Measurements from ENCODE around the gene ZG16. TPM values are rescaled to one million over a fixed set of nuclear protein-coding genes. Genes with fewer than 3 reads are reported as not detected.

ZG16 gene
- total and polyA plus RNA-seq, 2 of the 8 experiments (the other 6 are each of a cell fraction or from before 2014, with no cell fraction given), result not detected

GRCh38 chr16:29831490-29831889 lies 53.4 kb downstream of the ZG16 start:
- Histone ChIP-seq H3K4me3 (ENCODE audit: extremely low read depth in 1 of 4, insufficient read depth in 2 of 4, low read depth in 3 of 4, low read length in 4 of 4) (no peak overlapping the region), H2BK20ac (ENCODE audit: low read length) (no peak overlapping the region), H3K79me1 (ENCODE audit: low read depth, low read length) (no peaks in the 10 kb centered on the region), H3K14ac (ENCODE audit: insufficient read length) (no peak overlapping the region), H2BK12ac (ENCODE audit: low read depth, low read length) (no peak overlapping the region), H3K27me3 (replicated peaks in 1 of 4; ENCODE audit: control insufficient read depth in 3 of 4, extremely low read depth in 1 of 4, insufficient read depth in 3 of 4, low read length in 3 of 4) (0 out of 7 replicates have a peak, but pooled peaks cover 0 to 3% (median 0%) of the 10 kb centered on the region in 4 experiments), H3K4me2 (ENCODE audit: insufficient read depth in 1 of 2, low read depth in 2 of 2, low read length in 2 of 2) (no peak overlapping the region), H3K36me3 (ENCODE audit: control insufficient read depth in 2 of 4, insufficient read depth in 4 of 4, low read length in 3 of 4) (no peaks in the 10 kb centered on the region), H3K4me1 (replicated peaks in 1 of 4; ENCODE audit: control insufficient read depth in 3 of 4, insufficient read depth in 4 of 4, low read length in 3 of 4) (peaks cover 0 to 2% (median 0%) of the 10 kb centered on the region in 4 experiments; a peak in 1 of 7 replicates), H2BK120ac (replicated peaks; ENCODE audit: low read depth, low read length) (no peak overlapping the region), H3K18ac (ENCODE audit: extremely low read depth, low read length) (no peak overlapping the region), H3K4ac (replicated peaks; ENCODE audit: insufficient read length, low read depth, low read length) (no peak overlapping the region), H2AFZ (ENCODE audit: low read length) (no peak overlapping the region), H2BK5ac (ENCODE audit: low read depth, low read length) (no peak overlapping the region), H4K8ac (ENCODE audit: extremely low read depth, insufficient read depth, low read length) (no peak overlapping the region), H3K9me3 (ENCODE audit: insufficient read depth in 2 of 2, low read depth in 1 of 2, low read length in 1 of 2) (no peaks in the 10 kb centered on the region), H2AK5ac (ENCODE audit: low read depth, low read length) (no peak overlapping the region), H4K20me1 (replicated peaks in 1 of 2; ENCODE audit: control insufficient read depth in 1 of 2, insufficient read depth in 2 of 2, low read length in 2 of 2) (no peaks in the 10 kb centered on the region), H3K79me2 (ENCODE audit: control insufficient read depth in 1 of 2, insufficient read depth in 2 of 2, low read length in 2 of 2) (no peaks in the 10 kb centered on the region), H4K91ac (replicated peaks; ENCODE audit: insufficient read length, low read length) (no peak overlapping the region), H3K27ac (ENCODE audit: low read depth, low read length) (no peak overlapping the region), H3K56ac (replicated peaks; ENCODE audit: insufficient read length, low read depth, low read length) (no peak overlapping the region), H3K23me2 (ENCODE audit: low read depth, low read length) (no peaks in the 10 kb centered on the region), H2BK15ac (ENCODE audit: low read length) (no peak overlapping the region), H3K23ac (ENCODE audit: insufficient read length) (no peak overlapping the region), H4K5ac (ENCODE audit: insufficient read length, low read depth, low read length) (no peak overlapping the region), H3K9ac (replicated peaks in 1 of 4; ENCODE audit: extremely low read depth in 1 of 4, low read depth in 3 of 4, low read length in 3 of 4) (no peak overlapping the region)
- WGBS, 2 experiments (ENCODE audit: extremely low coverage in 1 of 2, insufficient coverage in 1 of 2, insufficient read length in 1 of 2, insufficient replicate concordance in 2 of 2, low coverage in 1 of 2, low lambda C conversion rate in 2 of 2, missing lambda C conversion rate in 1 of 2), result 95% methylated on average over 2 of the region's 2 CpGs; no CpG with 5 or more reads in 1 of the 2 experiments
- TF ChIP-seq HDAC2 (IDR thresholded peaks at IDR 0.05; ENCODE audit: borderline replicate concordance in 1 of 2, low read depth in 2 of 2, low read length in 2 of 2) (no peak), SIN3A (conservative IDR thresholded peaks at IDR 0.05 in 1 of 2, IDR thresholded peaks at IDR 0.05 in 1 of 2; ENCODE audit: low read depth in 1 of 2, low read length in 2 of 2) (no peak), CHD2 (IDR thresholded peaks at IDR 0.05; ENCODE audit: low read length) (no peak), CEBPB (IDR thresholded peaks at IDR 0.05; ENCODE audit: low read depth, low read length) (no peak), JUND (IDR thresholded peaks at IDR 0.05; ENCODE audit: low read length) (no peak), MAFK (IDR thresholded peaks at IDR 0.05; ENCODE audit: low read depth, low read length) (no peak), KDM1A (IDR thresholded peaks at IDR 0.05; ENCODE audit: borderline replicate concordance, low read length) (no peak), CBX5 (IDR thresholded peaks at IDR 0.05; ENCODE audit: low read depth, low read length) (no peak), EGR1 (IDR thresholded peaks at IDR 0.05; ENCODE audit: borderline replicate concordance, low read depth, low read length) (no peak), TBP (IDR thresholded peaks at IDR 0.05; ENCODE audit: low read depth, low read length) (no peak)
- no peak for DNase-seq (ENCODE audit: low read depth in 1 of 2, low spot score in 2 of 2)
- FAIRE-seq, result no peak
- POLR2A ChIA-PET (ENCODE audit: partially characterized antibody), result interaction anchor here (0.6 kb wide), 1 partner anchor 9 kb away, joined by 3 read pairs; no protein-coding TSS in a partner anchor
- CTCF ChIA-PET (ENCODE audit: partially characterized antibody), result no interaction called here
